SKM-1 treated with dmso at 0.1 percent for 144 hours (cell line): ENCODE measurements around the gene SYDE1.
"Not testable (repeated sequence)": the region's sequence is repeated elsewhere in the genome, so short reads cannot be mapped to it uniquely, and the experiment has no call there.

ENCODE experiments used
- DNase-seq: peaks from one replicate; lab custom pipeline; 2025; ENCODE audit not compliant: unreplicated experiment; lab: John Stamatoyannopoulos, UW

SYDE1 gene, protein sequence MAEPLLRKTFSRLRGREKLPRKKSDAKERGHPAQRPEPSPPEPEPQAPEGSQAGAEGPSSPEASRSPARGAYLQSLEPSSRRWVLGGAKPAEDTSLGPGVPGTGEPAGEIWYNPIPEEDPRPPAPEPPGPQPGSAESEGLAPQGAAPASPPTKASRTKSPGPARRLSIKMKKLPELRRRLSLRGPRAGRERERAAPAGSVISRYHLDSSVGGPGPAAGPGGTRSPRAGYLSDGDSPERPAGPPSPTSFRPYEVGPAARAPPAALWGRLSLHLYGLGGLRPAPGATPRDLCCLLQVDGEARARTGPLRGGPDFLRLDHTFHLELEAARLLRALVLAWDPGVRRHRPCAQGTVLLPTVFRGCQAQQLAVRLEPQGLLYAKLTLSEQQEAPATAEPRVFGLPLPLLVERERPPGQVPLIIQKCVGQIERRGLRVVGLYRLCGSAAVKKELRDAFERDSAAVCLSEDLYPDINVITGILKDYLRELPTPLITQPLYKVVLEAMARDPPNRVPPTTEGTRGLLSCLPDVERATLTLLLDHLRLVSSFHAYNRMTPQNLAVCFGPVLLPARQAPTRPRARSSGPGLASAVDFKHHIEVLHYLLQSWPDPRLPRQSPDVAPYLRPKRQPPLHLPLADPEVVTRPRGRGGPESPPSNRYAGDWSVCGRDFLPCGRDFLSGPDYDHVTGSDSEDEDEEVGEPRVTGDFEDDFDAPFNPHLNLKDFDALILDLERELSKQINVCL

DNA sequence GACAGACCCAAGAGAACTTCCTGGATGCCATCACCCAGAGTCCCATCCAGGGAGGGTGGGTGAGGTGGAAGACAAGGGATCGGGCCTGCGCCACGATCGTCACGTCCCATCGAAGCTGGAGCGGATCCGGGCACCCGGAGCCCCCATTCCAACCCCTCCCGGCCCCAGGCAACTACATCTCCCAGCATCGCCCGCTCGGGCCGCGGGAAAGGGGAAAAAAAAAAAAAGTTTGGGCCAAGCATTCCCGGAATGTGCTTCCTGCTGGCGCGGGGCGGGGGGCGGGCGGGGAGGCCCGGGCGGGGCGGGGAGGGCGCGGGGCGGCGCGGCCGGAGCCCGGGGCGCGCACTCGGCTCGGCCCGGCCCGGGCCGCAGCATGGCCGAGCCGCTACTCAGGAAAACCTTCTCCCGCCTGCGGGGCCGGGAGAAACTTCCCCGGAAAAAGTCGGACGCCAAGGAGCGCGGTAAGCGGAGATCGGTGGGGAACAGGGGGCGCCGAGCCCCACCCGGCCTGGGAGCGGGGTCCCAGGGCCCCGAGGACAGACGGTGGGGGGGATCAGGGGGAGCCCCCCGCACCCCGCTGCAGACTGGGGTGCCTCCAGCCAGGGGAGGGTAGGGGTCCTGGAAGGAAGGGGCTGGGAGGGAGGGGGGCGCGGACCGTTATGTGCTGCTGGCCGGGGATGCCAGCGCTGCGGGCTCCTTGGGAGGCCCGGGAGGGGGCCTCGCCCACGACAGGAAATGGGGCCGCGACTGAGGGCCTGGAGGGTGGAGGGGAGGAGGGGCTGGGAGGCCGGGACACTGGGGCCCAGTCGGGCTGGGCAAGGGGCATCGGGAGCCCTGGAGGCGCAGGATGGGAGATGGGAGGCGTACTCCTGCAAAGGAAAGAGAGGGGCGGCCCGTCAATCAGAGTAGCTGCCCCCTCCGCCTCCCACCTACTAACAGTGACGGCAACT lies at the start of gene SYDE1:
Gene SYDE1, plus strand, starts transcription at position 341 of the 950 bp plus-strand sequence. Its CDS starts 33 bp downstream, at position 374.
- DNase-seq, result no peak

DNA sequence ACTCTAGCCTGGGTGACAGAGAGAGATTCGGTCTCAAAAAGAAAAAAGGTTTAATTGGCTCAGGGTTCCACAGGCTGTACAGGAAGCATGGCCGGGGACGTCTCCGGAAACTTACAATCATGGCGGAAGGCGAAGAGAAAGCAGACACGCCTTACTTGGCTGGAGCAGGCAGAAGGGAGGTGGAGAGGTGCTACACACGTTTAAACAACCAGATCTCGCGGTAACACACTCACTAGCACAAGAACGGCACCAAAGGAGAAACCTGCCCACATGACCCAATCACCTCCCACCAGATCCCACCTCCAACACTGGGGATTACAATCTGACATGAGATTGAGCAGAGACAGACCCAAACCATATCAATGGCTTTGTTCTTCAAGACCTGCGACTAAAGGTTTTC lies 45.2 kb upstream of the SYDE1 start:
- DNase-seq, result no peak

DNA sequence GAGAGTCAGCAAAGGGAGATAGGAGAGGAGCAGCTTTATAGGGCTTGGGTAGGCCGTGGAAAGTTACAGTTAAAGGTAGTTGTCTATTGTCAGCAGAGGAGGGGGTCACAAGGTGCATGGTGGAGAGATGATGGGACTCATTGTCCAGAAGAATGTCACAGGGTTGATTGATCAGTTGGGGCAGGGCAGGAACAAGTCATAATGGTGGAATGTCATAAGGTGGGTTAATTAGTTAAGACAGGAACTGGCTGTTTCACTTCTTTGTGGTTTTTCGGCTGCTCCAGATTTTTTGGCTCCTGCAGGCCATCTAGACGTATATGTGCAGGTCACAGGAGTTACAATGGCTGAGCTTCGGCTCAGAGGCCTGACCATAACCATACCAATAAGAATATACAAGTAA lies 36.8 kb upstream of the SYDE1 start:
- DNase-seq, result not testable (repeated sequence)

DNA sequence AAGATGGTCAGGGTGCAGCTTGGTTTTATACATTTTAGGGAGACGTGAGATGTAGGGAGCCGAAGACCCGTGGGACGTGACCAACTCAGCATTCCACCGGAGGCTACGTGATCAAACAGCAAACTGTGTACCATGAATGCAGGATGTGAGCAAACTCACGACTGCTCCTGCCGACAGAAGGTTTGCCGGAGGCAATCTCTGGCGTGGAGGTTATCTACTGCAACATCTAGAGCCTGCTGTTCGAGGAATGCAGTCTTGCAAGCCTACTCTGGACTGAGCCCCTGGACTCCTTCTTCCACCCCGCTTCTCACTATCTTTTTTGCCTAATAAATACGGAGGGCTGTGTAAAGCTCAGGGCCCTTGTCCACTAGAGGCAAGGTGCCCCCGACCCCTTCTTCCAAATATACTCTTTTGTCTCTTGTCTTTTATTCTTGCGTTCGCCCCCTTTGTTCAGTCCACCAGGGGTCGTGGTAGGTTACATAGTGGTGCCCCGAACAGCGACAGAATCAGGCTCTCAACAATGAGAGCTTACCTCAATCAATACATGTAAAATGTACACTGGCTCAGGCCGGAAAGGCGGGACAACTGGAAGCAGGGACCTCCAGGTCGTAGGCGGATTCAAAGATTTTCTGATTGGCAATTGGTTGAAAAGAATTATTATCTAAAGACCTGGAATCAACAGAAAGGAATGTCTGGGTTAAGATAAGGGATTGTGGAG lies 34.1 kb upstream of the SYDE1 start:
- DNase-seq, result no peak

DNA sequence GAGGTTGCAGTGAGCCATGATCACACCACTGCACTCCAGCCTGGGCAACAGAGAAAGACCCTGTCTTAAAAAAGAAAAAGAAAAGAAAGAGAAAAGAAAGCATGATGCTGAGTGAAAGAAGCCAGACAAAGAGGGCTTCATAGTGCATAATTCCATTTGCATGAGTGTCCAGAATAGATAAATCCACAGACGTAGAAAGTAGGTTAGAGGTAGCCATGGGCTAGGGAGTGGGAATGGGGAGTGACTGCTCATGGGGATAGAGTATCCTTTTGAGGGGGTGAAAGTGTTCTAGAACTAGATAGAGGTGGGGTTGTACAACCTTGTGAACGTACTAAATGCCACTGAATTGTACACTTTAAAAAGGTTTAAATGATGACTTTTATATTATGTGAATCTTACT lies 32.8 kb upstream of the SYDE1 start:
- DNase-seq, result no peak

DNA sequence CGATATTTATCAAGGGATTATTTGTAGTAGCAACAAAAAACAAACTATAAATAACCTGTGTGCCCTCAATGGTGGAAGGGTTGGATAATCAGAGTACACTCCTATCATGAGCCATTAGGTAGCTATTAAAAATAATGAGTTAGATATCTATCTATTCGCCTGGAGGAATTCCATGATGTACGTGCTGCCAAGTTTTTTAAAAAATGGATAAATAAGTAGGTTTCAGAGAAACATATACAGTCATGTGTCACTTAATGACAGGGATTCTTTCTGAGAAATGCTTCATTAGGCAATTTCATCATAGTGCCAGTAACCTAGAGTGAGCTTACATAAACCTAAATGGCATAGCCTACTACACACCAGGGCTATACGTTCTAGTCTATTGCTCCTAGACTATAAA lies 31.4 kb upstream of the SYDE1 start:
- DNase-seq, result no peak

DNA sequence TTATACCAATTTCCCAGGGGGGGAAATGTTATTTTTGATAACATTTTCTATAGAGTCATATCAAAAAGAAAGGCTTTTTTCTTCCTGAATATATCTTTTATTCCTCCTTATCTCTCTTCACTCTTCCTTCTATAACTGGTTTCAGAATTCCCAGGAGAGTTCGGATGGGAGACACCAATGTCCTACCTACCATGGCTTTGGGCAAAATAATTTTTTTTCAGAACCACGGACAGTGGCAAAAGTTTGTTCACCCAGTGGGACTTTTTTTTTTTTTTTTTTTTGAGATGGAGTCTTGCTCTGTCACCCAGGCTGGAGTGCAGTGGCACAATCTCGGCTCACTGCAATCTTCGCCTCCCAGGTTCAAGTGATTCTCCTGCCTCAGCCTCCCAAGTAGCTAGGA lies 27.2 kb upstream of the SYDE1 start:
- DNase-seq, result not testable (repeated sequence)

DNA sequence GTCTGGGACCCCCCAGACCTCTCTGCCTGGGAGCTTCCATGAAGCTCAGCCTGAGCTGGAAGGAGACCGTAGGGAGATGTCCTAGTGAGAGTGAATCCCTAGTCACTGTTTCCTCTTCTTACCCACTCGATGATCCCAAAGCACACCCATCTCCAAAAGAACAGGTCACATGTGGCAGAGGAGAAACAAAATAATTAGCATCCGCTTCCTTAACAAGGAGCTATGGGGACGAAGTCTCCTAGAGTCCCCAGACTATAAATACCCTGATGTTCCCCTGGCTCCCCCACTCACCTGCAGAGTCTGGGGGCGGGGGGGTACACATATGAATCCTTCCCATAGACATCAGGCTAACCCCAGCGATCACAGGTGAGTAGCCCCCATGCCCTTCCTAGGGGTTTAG lies 25.3 kb upstream of the SYDE1 start, which contains the start of gene OR1I1:
Gene OR1I1, plus strand, starts transcription at position 301 of the 400 bp plus-strand sequence. CDS start 4,855 bp downstream, outside the sequence.
- DNase-seq, result no peak

DNA sequence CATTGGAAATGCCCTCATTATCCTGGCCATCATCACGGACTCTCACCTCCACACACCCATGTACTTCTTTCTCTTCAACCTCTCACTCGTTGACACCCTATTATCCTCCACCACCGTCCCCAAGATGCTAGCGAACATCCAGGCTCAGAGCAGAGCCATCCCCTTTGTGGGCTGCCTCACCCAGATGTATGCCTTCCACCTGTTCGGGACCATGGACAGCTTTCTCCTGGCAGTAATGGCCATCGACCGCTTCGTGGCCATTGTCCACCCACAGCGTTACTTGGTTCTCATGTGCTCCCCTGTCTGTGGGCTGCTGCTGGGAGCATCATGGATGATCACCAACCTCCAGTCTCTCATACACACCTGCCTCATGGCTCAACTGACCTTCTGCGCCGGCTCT lies 20.0 kb upstream of the SYDE1 start:
- DNase-seq, result no peak

DNA sequence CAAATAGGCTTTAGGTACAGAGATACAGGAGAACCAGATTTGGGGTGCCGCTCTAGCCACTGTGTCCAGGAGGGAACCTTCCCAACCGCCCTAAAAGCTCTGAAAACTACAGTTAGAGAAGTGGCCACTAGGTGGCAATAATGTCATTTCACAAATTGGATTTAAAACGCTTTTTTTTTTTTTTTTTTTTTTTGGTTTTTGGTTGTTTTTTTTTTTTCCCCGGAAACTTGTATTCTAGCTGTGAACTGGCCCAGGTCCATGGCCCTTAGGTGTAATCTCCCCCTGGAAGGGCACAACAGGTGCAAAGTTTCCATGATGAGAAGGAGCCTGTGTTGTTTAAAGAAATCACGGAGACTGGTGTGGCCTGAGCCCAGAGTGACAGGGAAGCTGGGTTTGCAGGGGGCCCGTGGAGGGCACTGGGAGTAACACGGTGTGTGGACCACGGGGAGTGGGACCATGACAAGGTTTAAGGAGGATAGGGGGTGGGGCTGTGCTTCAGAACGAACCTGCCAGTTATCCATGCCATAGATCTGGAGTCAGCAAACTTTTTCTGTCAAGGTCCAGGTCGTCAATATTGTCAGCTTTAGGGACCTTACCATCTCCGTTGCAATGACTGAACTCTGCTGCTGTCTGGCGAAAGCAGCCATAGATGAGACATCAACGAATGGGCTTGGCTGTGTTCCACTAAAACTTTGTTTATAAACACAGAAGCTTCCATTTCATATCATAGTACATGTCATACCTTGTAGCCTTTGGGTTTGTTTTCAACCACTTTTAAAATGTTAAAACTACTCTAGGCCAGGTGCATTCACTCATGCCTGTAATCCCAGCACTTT lies 15.1 kb upstream of the SYDE1 start:
- DNase-seq, result peak; percentile 44

DNA sequence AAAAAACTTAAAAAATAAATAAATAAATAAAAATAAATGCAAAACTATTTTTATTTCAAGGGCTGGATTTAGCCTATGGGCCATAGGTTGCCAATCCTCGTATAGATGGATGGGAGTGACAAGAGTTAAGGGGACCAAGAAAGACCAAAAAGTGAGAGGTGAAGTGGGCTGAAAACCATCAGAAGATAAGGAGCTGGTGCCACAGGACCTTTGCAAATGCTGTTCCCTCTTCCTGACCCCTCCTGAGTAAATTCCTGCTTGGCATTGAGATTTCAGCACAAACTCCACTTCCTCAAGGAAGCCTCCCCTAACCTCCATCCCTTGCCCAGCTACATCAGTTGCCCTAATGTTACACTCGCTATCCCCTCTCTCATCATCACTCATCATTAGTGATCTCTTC lies 14.2 kb upstream of the SYDE1 start:
- DNase-seq, result no peak

DNA sequence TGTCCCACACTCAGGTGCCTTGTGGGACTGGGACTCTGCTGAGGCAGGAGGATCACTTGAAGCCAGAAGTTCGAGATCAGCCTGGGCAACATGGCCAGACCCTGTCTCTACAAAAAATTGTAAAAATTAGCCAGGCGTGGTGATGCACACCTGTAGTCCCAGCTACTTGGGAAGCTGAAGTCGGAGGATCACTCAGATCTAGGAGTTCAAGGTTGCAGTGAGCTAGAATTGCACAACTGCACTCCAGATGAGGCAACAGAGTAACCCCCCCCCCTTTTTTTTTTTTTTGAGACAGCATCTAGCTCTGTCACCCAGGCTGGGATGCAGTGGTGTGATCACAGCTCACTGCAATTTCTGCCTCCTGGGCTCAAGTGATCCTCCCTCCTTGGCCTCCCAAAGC lies 11.0 kb upstream of the SYDE1 start:
- no peak for DNase-seq

DNA sequence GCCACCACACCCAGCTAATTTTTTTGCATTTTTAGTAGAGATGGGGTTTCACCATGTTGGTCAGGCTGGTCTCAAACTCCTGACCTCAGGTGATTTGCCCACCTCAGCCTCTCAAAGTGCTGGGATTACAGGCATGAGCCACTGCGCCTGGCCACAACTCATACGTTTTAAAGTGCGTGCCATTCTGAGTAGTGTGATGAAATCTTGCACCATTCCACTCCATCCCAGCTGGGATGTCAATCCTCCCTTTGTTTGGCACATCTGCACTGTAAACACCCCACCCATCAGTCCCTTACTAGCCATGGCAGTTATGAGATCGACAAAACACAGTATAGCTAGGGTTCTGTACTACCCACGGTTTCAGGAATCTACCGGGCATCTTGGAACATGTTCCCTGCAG lies 9.2 kb upstream of the SYDE1 start:
- not testable (repeated sequence) for DNase-seq

DNA sequence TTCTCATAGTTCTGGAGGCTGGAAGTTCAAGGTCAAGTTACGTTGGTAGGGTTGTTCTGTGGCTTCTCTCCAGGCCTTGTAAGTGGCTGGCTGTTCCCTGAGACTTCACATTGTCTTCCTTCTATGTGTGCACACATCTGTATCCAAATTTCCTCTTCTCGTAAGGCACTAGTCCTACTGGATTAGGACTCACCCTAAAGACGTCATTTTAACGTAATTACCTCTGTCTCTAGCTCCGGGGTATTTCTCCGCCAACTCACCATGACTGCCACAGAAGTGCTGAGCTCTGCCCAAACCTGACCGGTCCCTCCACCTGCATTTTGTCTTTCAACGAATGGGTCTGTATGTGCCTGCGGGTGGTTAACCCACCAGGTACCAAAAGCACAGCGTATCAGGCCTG lies 8.7 kb upstream of the SYDE1 start:
- DNase-seq, result no peak

DNA sequence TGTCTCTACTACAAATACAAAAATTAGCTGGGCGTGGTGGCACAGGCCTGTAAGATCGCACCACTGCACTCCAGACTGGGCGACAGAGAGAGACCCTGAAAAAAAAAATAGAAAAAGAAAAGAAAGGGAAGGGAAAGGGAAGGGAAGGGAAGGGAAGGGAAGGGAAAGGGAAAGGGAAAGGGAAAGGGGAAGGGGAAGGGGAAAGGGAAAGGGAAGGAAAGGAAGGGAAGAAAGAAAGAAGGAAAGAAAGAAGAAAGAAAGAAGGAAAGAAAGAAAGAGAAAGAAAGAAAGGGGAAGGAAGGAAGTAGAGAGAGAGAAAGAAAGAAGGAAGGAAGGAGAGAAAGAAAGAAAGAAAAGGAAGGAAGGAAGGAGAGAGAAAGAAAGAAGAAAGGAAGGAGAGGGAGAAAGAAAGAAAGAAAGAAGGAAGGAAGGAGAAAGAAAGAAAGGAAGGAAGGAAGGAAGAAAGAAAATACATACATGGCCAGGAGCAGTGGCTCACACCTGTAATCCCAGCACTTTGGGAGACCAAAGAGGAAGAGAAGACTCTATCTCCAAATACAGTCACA lies 8.1 kb upstream of the SYDE1 start:
- DNase-seq, result no peak

DNA sequence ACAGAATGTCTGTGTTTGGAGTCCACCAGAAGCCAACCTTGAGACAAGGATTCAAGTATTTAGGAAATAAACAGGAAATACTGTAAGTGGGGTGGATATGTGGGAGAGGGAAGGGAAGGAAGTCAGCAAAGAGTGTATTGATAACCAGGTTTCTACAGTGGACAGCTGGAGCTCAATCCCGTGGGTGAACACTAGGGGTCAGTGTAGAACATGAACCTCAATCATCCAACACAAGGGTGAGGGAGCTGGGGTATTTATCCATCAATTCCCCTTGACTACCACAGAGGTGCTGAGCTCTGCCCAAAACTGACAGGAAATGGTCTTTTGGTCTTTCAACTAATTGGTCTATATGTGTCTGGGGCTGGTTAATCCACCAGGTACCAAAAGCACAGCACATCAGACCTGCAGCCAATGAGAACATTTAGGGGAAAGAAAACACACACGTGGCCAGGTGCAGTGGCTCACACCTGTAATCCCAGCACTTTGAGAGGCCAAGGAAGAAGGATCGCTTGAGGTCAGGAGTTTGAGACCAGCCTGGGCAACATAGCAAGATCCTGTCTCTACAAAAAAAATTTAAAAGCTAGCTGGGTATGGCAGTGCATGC lies 5.6 kb upstream of the SYDE1 start:
- DNase-seq, result peak; percentile 30

DNA sequence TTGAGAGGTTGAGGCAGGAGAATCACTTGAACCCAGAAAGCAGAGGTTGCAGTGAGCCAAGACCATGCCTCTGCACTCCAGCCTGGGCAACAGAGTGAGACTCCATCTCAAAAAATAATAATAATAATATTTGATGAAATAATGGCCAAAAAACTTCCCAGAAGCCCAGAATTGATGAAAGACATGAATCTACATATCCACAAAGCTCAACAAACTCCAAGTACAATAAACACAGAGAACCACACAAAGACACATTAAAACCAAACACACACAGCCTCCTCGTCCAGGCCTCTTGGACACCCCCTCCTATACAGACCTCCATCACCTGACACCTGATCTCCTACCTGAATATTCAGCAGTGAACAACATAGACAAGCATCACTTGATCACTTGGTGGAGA lies 3.2 kb upstream of the SYDE1 start:
- DNase-seq, result no peak

DNA sequence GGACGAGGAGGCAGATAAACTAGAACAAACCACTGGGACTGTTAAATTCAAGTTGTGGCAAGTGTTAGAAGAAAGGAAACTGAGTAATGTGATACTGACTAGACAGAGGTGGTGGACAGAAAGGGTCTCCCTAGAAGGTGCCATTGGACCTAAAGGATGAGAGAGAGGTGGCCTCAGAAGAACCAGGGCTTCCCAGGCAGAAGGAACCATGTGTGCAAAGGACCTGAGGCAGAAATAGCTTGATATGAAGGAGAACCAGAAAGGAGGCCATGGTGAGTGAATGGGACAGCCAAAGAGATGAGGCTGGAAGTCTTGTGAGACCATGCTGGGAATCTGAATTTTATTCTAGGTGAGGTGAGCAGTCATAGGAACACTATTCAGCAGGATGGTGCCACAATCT lies 2.8 kb upstream of the SYDE1 start:
- no peak for DNase-seq

DNA sequence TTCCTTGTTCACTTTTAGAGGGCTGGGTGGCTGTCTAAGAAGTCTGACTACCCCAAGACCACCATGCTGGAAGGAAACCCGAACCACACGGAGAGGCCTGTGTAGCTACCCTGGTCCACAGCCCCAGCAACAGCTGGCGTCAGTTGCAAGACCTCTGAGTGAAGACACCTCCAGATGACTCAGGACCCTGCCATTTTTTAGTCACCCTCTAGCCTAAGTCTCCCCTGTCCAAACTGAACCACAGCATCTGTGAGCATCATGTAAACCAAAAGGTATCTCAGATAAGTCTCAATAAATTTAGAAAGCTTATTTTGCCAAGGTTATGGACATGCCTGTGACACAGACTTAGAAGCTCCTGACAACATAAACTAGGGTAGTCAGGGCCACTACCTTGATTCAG lies 2.2 kb upstream of the SYDE1 start:
- DNase-seq, result no peak
